Measurements from ENCODE around the gene RRBP1. TPM values are rescaled to one million over a fixed set of nuclear protein-coding genes. Genes with fewer than 3 reads are reported as not detected.

Gene RRBP1
- total and polyA plus RNA-seq, 2 donors (not counting 3 experiments of a cell fraction or from before 2014, with no cell fraction given), result 50.3 to 236 TPM

- no TSS peak for BruUV-seq (replicated peaks)
- H2AFZ ChIP-seq (ENCODE audit: low read depth, low read length), result no peak overlapping the region
- H3K27me3 ChIP-seq (ENCODE audit: control insufficient read depth in 2 of 2, insufficient read depth in 2 of 2, low read length in 2 of 2), result no peaks in the 10 kb centered on the region
- no peaks in the 10 kb centered on the region for H3K4me1 ChIP-seq (ENCODE audit: control insufficient read depth, extremely low read depth, insufficient read depth, low read length)
- H3K9me3 ChIP-seq (replicated peaks; ENCODE audit: control insufficient read depth, insufficient read depth, low read length), result no peaks in the 10 kb centered on the region
- H3K79me2 ChIP-seq (ENCODE audit: control insufficient read depth, insufficient read depth, low read length), result no peaks in the 10 kb centered on the region
- dilution Hi-C loops (cut with MboI; ENCODE audit: extremely low pct_ligation_motif_present, low sequenced_read_pairs), result no loop called here
- DNase-seq (ENCODE audit: low read depth, low spot score), result no peak
- H3K36me3 ChIP-seq (ENCODE audit: control insufficient read depth in 2 of 2, extremely low read depth in 1 of 2, insufficient read depth in 2 of 2, low read length in 2 of 2), result peaks cover 8 to 66% of the 10 kb centered on the region in 2 experiments
- no peak for FAIRE-seq
- no peak overlapping the region for H3K27ac ChIP-seq (ENCODE audit: insufficient read depth, low read depth, low read length)
- POLR2A ChIA-PET, result no interaction called here
- H4K20me1 ChIP-seq (replicated peaks; ENCODE audit: control insufficient read depth, extremely low read depth, insufficient read depth, low read length), result no peaks in the 10 kb centered on the region
- intact Hi-C loops (cut with micrococcal nuclease), result loop anchor here (1.0 kb wide), 2 partner anchors 79 to 111 kb away; no protein-coding TSS in a partner anchor
- no peak overlapping the region for H3K4me3 ChIP-seq (replicated peaks in 1 of 3; ENCODE audit: insufficient read depth in 1 of 3, low read depth in 1 of 3, low read length in 3 of 3)
- TF ChIP-seq GATA2 (IDR thresholded peaks at IDR 0.05; ENCODE audit: insufficient read depth, insufficient read length, low read depth, low read length) (no peak), POLR2AphosphoS5 (IDR thresholded peaks at IDR 0.05; ENCODE audit: insufficient read depth, low read depth, low read length) (no peak), POLR2A (IDR thresholded peaks at IDR 0.05; ENCODE audit: low read depth, low read length) (no peak), CTCF (IDR thresholded peaks at IDR 0.05; ENCODE audit: extremely low read depth in 1 of 2, insufficient read depth in 1 of 2, low read depth in 1 of 2, low read length in 2 of 2) (no peak), MAX (IDR thresholded peaks at IDR 0.05; ENCODE audit: insufficient read depth, insufficient read length) (no peak), MYC (IDR thresholded peaks at IDR 0.05; ENCODE audit: low read depth, low read length) (no peak), JUN (IDR thresholded peaks at IDR 0.05; ENCODE audit: borderline replicate concordance, insufficient read depth, insufficient read length, low read depth) (no peak)
- CTCF ChIA-PET, result interaction anchor here (1.3 to 7.7 kb wide), 4 partner anchors 46 to 111 kb away, joined by 3 to 89 read pairs (median 32); partner anchors contain the start of gene DSTN
- H3K9me1 ChIP-seq (replicated peaks; ENCODE audit: control insufficient read depth, extremely low read depth, insufficient read depth, low read length), result no peaks in the 10 kb centered on the region
- H3K9ac ChIP-seq (replicated peaks; ENCODE audit: extremely low read depth, insufficient read depth, low read length), result no peak overlapping the region
- no peak overlapping the region for H3K4me2 ChIP-seq (ENCODE audit: insufficient read depth, low read length)
Measured at GRCh38 chr20:17616480-17617211, 65.4 kb downstream of the RRBP1 start.
